Medulla oblongata (tissue), 1 donor: Measurements from ENCODE around the gene ANTXRL.
"Not testable (repeated sequence)": the region's sequence is repeated elsewhere in the genome, so short reads cannot be mapped to it uniquely, and the experiment has no call there.

Experiments
- DNase-seq: peaks from one replicate; pipeline ENCODE4 v3.0.0-alpha.2; 2015; ENCODE audit errors: extremely low spot score

The ANTXRL gene

GRCh38 chr10:46308113-46308415, 21.3 kb downstream of the ANTXRL start:
- DNase-seq, result no peak

DNA sequence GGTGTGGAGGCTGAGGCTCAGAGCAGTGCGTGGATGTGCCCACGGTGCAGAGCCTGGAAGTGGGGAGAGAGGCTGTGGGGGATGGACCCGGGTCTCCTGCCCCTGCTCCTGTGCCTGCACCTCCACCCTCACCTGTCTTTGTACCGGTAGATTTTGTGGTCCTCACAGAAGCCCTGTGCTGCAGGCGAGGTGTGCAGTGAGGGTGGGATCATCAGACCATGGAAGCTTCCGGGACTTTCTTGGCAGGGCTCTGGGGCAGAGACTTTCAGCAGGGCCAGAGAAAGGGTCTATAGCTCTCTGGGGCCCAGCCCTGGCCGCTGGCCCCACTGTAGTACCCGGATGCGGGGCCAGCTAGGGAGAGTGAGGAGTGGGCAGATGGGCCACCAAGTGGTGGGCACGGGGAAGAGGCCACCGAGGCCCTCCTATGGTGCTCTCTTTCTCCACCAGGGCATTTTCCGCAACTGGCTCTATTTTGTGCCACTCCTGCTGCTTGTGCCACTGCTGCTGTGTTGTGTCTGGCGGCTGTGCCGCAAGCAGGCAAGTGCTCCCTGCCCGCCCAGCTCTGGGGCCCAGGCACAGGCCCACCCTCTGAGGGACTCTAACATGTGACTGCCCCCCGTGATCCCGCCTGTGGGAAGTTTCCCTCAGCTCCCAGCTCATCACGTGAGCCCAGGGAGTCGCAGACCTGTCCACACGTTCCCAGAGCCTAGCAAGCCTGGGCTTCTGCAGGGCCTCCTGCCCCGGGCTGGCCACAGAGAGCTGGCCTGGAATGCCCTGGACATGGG, 22.1 kb downstream of the ANTXRL start:
- DNase-seq, result no peak

GRCh38 chr10:46309511-46310142, 22.8 kb downstream of the ANTXRL start:
- no peak for DNase-seq

- DNase-seq, result no peak
These were observed 23.3 kb downstream of the ANTXRL start for GRCh38 chr10:46310143-46310514.

DNA sequence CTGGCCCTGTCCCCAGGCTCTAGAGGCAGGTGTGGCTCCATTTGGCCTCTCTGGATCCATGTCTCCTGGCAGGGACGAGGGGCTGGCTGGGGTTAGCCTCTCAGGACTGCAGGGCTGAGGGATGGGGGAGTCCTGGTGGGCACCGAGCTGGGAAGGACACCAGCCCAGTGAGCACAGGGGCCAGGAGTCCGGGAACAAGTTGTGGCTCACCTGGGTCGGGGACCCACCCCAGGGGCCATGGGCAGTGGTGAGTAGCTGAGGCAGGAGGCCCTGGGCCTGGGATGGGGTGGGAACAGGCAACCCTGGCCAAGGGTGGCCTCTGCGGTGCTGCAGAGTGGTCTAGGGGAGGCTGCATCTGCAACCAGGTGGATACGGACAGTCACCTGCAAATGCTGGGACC, 24.1 kb downstream of the ANTXRL start:
- DNase-seq, result no peak

DNA sequence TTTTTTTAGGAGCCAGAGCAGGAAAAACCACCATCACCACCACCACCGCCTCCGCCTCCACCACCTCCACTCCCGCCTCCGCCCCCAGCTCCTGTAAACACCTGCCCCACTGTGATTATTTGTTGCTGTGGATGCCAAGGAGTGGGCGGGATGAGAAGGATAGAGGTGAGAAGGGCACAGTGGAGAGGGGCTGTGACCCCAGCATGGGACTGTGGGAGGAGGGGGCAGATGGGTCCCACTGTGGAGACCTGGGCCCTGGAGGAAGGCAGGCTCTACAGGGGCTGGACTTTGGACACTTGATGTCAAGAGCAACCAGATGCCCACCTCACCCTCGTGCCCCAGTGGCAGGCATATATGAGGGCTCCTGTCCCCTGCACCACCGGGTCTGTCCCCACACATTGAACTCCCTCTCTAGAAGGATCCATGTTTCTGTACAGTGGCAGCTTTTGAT, 24.7 kb downstream of the ANTXRL start:
- DNase-seq, result no peak

DNA sequence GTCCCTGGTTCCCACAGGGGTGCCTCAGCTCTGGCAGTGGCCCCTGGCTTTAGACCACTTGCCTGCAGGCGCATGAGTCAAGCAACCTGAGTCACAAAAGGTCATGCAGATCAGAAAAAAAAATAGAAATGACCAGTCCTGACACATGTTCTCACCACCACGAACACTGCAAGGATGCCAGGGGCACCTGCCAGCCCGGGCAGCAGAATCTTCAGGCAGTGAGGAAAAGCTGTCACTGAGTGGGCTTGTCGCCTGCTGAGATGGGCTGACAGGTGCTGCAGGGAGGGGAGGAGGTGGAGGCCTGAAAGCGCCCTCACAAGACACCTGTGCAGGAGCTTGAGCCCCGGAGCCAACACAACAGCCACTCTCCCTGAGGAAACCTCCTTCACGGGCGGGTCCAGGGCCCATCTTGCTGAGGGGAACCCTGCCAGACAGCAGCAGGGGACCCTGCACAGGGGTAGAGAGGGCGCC, 25.2 kb downstream of the ANTXRL start:
- not testable (repeated sequence) for DNase-seq

- DNase-seq, result no peak
These were observed 26.2 kb downstream of the ANTXRL start for GRCh38 chr10:46312953-46313352.

GRCh38 chr10:46314071-46314470, 27.3 kb downstream of the ANTXRL start:
- DNase-seq, result no peak

- DNase-seq, result not testable (repeated sequence)
These were observed 28.5 kb downstream of the ANTXRL start for GRCh38 chr10:46315071-46315860.

GRCh38 chr10:46317370-46317769, 30.6 kb downstream of the ANTXRL start:
- DNase-seq, result no peak

DNA sequence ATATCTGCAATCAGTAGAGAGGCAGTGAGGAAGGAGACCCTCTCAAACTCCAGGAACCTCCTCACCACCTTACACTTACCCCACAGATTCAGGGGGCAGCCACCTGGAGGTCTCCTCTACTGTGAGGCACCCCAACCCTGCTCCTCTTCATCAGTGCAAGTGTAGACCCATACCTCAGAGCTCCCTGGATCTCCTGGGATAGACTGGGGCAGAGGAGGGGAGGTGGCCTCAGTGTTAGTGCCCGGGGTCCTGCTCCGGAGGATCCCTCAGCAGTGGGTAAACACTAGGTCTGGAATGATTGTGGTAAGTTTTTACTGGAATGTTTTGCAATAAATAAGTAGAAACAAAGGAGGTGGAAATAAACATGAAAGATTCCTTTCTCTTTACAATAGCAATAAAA, 31.1 kb downstream of the ANTXRL start:
- no peak for DNase-seq

DNA sequence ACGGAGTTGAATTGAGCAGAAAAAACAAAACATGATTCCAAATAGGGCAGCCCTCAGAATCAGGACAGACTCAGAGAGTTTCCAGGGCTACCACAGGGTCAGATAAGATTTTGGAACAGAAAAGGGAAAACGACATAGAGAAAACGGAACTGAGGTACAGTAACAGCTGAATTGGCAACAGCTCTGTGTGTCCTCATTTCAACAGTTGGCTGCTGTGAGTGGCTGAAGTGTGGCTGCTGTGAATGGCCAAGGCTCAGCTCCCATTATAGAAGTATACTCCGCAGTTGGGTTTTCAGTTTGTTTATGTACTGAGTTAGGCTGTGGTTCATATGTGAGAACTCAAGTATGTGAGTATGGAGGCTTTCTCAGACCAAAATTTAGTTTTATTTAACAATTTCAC, 32.0 kb downstream of the ANTXRL start:
- no peak for DNase-seq

- no peak for DNase-seq
These were observed 32.6 kb downstream of the ANTXRL start for GRCh38 chr10:46319389-46319788.

- no peak for DNase-seq
These were observed 35.0 kb downstream of the ANTXRL start for GRCh38 chr10:46321770-46322169.

DNA sequence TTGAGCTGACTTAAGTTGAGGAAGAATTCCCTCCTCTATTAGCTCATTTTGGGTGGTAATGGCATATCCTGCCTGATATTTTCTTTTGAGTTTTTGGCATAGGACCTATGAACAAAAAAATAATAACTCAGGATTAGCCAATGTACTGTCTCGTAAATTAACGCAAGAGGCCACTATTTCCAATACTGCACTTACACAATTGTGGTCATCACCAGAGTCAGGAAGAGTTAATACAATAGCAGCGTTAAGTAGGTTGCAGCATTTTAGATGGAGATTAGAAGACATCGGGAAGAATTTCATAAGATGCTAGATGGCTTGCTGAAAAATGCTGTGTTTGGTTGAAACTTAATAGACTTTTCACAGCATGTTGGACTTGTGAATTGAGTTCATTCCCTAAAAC, 36.4 kb downstream of the ANTXRL start:
- DNase-seq, result no peak

DNA sequence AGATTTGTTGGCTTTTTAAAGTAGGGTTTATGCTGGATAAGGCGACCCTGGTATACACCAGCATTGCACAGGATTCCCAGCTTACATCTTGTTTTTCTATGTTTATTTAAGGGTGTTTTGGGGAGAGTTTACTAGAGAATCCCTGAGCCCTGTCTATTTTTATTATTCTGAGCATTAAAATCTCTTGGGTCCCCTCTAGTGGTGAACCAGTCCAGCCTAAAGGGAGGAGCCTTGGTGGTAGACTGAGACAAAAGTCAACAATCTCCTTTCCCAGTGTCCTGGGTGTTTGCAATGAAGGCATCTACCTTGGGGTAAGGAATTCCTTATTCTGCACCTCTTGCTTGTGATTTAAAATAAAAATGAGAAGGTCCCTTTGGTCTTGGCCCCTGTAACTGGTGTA, 38.2 kb downstream of the ANTXRL start:
- DNase-seq, result peak; percentile 38

DNA sequence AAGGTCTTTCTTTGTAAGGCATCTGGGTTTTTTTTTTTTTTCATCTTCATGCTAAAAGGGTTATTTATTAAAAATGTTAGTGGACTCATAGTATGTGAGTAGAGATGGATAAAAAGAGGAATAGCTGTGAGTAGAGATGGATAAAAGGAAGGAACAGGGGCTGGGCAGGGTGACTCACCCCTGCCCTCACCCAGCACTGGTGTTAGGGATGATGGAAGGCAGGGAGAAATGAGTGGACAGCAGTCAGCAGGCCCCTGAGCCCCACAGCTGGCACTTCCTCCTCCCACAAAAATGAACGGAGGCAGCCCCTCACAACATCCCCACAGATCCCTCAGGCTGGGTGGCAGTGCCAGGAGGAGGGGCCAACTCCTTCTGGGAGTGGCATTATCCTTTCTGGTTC, 39.3 kb downstream of the ANTXRL start:
- DNase-seq, result no peak

- no peak for DNase-seq
These were observed 40.2 kb downstream of the ANTXRL start for GRCh38 chr10:46326971-46327370.

- DNase-seq, result no peak
These were observed 40.9 kb downstream of the ANTXRL start for GRCh38 chr10:46327685-46328084.

- peak; percentile 88 for DNase-seq
These were observed 42.3 kb downstream of the ANTXRL start for GRCh38 chr10:46328853-46329689.

- no peak for DNase-seq
These were observed 42.9 kb downstream of the ANTXRL start for GRCh38 chr10:46329690-46330016.
